ENCODE results near the gene CIART. TPM values are rescaled to one million over a fixed set of nuclear protein-coding genes. Genes with fewer than 3 reads are reported as not detected.
"Not testable (repeated sequence)": the region's sequence is repeated elsewhere in the genome, so short reads cannot be mapped to it uniquely, and the experiment has no call there.

The CIART gene
- total and polyA plus RNA-seq, 5 experiments from 2014 or later: 0.74 to 1.8 (median 1.0) TPM

- Mint-ChIP-seq H3K4me3 (no peak overlapping the region), H3K9me3 (no peaks in the 10 kb centered on the region), H3K27me3 (peaks cover 0 to 3% (median 0%) of the 10 kb centered on the region in 5 donors), H3K36me3 (no peaks in the 10 kb centered on the region), H3K4me1 (peaks cover 6 to 8% (median 7%) of the 10 kb centered on the region in 4 donors), H3K27ac (no peak overlapping the region)
- ATAC-seq (no peak), DNase-seq (no peak)
- POLR2A ChIA-PET: no interaction called here
Measured at GRCh38 chr1:150288382-150288781, 6.0 kb downstream of the CIART start.

- DNase-seq (no peak), ATAC-seq (no peak)
- no peak overlapping the region for H3K27ac Mint-ChIP-seq
- H3K36me3 Mint-ChIP-seq: no peaks in the 10 kb centered on the region
- peaks cover 7 to 11% (median 11%) of the 10 kb centered on the region in 4 donors for H3K4me1 Mint-ChIP-seq
- H3K27me3 Mint-ChIP-seq: no peaks in the 10 kb centered on the region
- no peaks in the 10 kb centered on the region for H3K9me3 Mint-ChIP-seq
- no peak overlapping the region for H3K4me3 Mint-ChIP-seq
- POLR2A ChIA-PET: no interaction called here
Measured at GRCh38 chr1:150288822-150289221, 6.5 kb downstream of the CIART start.

GRCh38 chr1:150293433-150294253, 11.3 kb downstream of the CIART start, which contains the start of gene MRPS21:
TSS of gene MRPS21 (plus strand) at chr1:150293861. CDS start at chr1:150294367, 506 bp downstream.
- Mint-ChIP-seq H3K9me3 (no peaks in the 10 kb centered on the region), H3K4me1 (peaks cover 15 to 37% (median 30%) of the 10 kb centered on the region in 4 donors), H3K4me3 (peak within 1 kb of the TSS; percentile 87 to 96 (median 94)), H3K27ac (peak within 1 kb of the TSS; percentile 90 to 100 (median 98)), H3K36me3 (peaks cover 0 to 35% (median 4%) of the 10 kb centered on the region in 3 donors), H3K27me3 (no peaks in the 10 kb centered on the region)
- POLR2A ChIA-PET: interaction anchor here (1.0 kb wide), 1 partner anchor 71 kb away, joined by 3 read pairs; the partner anchor contains the start of gene RPRD2
- ATAC-seq: peak; percentile 95 to 96
- peak; percentile 70 to 95 (median 86) for DNase-seq

GRCh38 chr1:150295476-150295875, 13.1 kb downstream of the CIART start:
- Mint-ChIP-seq H3K9me3 (no peaks in the 10 kb centered on the region), H3K27ac (peak overlapping the region; percentile 9 to 76 (median 43)), H3K4me3 (peak overlapping the region in 8 of 10 donors; percentile 0 to 56 (median 25)), H3K36me3 (peaks cover 0 to 50% (median 6%) of the 10 kb centered on the region in 3 donors), H3K27me3 (no peaks in the 10 kb centered on the region), H3K4me1 (peaks cover 15 to 40% (median 30%) of the 10 kb centered on the region in 4 donors)
- DNase-seq (no peak), ATAC-seq (no peak)
- POLR2A ChIA-PET: interaction anchor here (0.6 to 1.1 kb wide), 3 partner anchors 69 to 512 kb away, joined by 4 to 5 read pairs (median 4); partner anchors contain the start of genes CTSK, RPRD2 and TARS2

GRCh38 chr1:150299716-150300115, 17.4 kb downstream of the CIART start:
- H3K9me3 Mint-ChIP-seq: no peaks in the 10 kb centered on the region
- POLR2A ChIA-PET: interaction anchor here (0.6 kb wide), 1 partner anchor 124 kb away, joined by 3 read pairs; no protein-coding TSS in a partner anchor
- H3K4me1 Mint-ChIP-seq: peaks cover 18 to 33% (median 26%) of the 10 kb centered on the region in 4 donors
- peaks cover 0 to 76% (median 14%) of the 10 kb centered on the region in 3 donors for H3K36me3 Mint-ChIP-seq
- H3K27me3 Mint-ChIP-seq: no peaks in the 10 kb centered on the region
- ATAC-seq (no peak), DNase-seq (no peak)
- no peak overlapping the region for H3K4me3 Mint-ChIP-seq
- peak overlapping the region in 2 of 10 donors; percentile 7 to 77 for H3K27ac Mint-ChIP-seq

- Mint-ChIP-seq H3K27ac (peak overlapping the region in 2 of 10 donors; percentile 20 to 29), H3K36me3 (peaks cover 0 to 68% (median 10%) of the 10 kb centered on the region in 3 donors), H3K4me1 (peaks cover 5 to 17% (median 14%) of the 10 kb centered on the region in 4 donors), H3K27me3 (no peaks in the 10 kb centered on the region), H3K4me3 (no peak overlapping the region), H3K9me3 (no peaks in the 10 kb centered on the region)
- ATAC-seq (no peak), DNase-seq (no peak)
- POLR2A ChIA-PET: interaction anchor here (0.6 kb wide), 1 partner anchor 371 kb away, joined by 5 read pairs; no protein-coding TSS in a partner anchor
Measured at GRCh38 chr1:150302338-150302737, 20.0 kb downstream of the CIART start.

- H3K36me3 Mint-ChIP-seq: peaks cover under 1 to 68% (median 12%) of the 10 kb centered on the region in 3 donors
- H3K4me1 Mint-ChIP-seq: peaks cover 2 to 17% (median 13%) of the 10 kb centered on the region in 4 donors
- H3K4me3 Mint-ChIP-seq: no peak overlapping the region
- POLR2A ChIA-PET: interaction anchor here (0.5 to 0.6 kb wide), 3 partner anchors 81 to 371 kb away, joined by 3 to 5 read pairs (median 4); no protein-coding TSS in a partner anchor
- H3K27ac Mint-ChIP-seq: peak overlapping the region in 4 of 10 donors; percentile 5 to 53 (median 19)
- H3K27me3 Mint-ChIP-seq: no peaks in the 10 kb centered on the region
- no peak for ATAC-seq
- DNase-seq: no peak
- no peaks in the 10 kb centered on the region for H3K9me3 Mint-ChIP-seq
Measured at GRCh38 chr1:150302902-150303301, 20.5 kb downstream of the CIART start.

- H3K27ac Mint-ChIP-seq, H3K27me3 Mint-ChIP-seq, H3K9me3 Mint-ChIP-seq, POLR2A ChIA-PET, H3K4me3 Mint-ChIP-seq, ATAC-seq, H3K4me1 Mint-ChIP-seq, DNase-seq: not testable (repeated sequence)
- H3K36me3 Mint-ChIP-seq: peaks cover 5 to 37% (median 5%) of the 10 kb centered on the region in 3 donors
Measured at GRCh38 chr1:150308585-150308984, 26.2 kb downstream of the CIART start.

- Mint-ChIP-seq H3K36me3 (peaks cover 5 to 33% (median 5%) of the 10 kb centered on the region in 3 donors), H3K27me3 (no peaks in the 10 kb centered on the region), H3K4me1 (peaks cover 0 to 3% (median under 1%) of the 10 kb centered on the region in 4 donors), H3K27ac (peak overlapping the region in 2 of 10 donors; percentile 19 to 31), H3K9me3 (no peaks in the 10 kb centered on the region), H3K4me3 (no peak overlapping the region)
- DNase-seq: no peak
- no peak for ATAC-seq
- POLR2A ChIA-PET: no interaction called here
Measured at GRCh38 chr1:150309758-150310508, 27.6 kb downstream of the CIART start.

GRCh38 chr1:150311762-150312161, 29.4 kb downstream of the CIART start:
- peaks cover 0 to 3% (median 0%) of the 10 kb centered on the region in 4 donors for H3K4me1 Mint-ChIP-seq
- DNase-seq (no peak), ATAC-seq (no peak)
- POLR2A ChIA-PET: no interaction called here
- no peaks in the 10 kb centered on the region for H3K9me3 Mint-ChIP-seq
- no peak overlapping the region for H3K4me3 Mint-ChIP-seq
- H3K36me3 Mint-ChIP-seq: peaks cover 5 to 24% (median 5%) of the 10 kb centered on the region in 3 donors
- H3K27ac Mint-ChIP-seq: peak overlapping the region in 3 of 10 donors; percentile 11 to 47 (median 36)
- H3K27me3 Mint-ChIP-seq: no peaks in the 10 kb centered on the region

GRCh38 chr1:150314691-150315090, 32.3 kb downstream of the CIART start:
- not testable (repeated sequence) for H3K4me1 Mint-ChIP-seq, H3K27me3 Mint-ChIP-seq, ATAC-seq, H3K4me3 Mint-ChIP-seq, DNase-seq, H3K9me3 Mint-ChIP-seq, H3K36me3 Mint-ChIP-seq
- peak overlapping the region in 1 of 10 donors; percentile 49 for H3K27ac Mint-ChIP-seq
- POLR2A ChIA-PET: interaction anchor here (0.6 to 0.8 kb wide), 2 partner anchors 10 to 16 kb away, joined by 3 read pairs; no protein-coding TSS in a partner anchor

GRCh38 chr1:150320667-150320978, 38.3 kb downstream of the CIART start:
- H3K9me3 Mint-ChIP-seq: no peaks in the 10 kb centered on the region
- H3K36me3 Mint-ChIP-seq: peaks cover 0 to 21% (median 4%) of the 10 kb centered on the region in 3 donors
- POLR2A ChIA-PET: interaction anchor here (1.5 to 4.3 kb wide), 2 partner anchors 43 to 433 kb away, joined by 3 to 39 read pairs; partner anchors contain the start of gene RPRD2
- H3K27ac Mint-ChIP-seq: peak overlapping the region; percentile 97 to 100 (median 98)
- H3K4me3 Mint-ChIP-seq: peak overlapping the region; percentile 93 to 100 (median 98)
- ATAC-seq (no peak), DNase-seq (no peak)
- peaks cover 8 to 37% (median 30%) of the 10 kb centered on the region in 4 donors for H3K4me1 Mint-ChIP-seq
- H3K27me3 Mint-ChIP-seq: no peaks in the 10 kb centered on the region
